ENCODE measurements around the gene LSAMP.

GRCh38 chr3:116077557-116077956 lies 367.7 kb downstream of the LSAMP start:
- TF ChIP-seq CTCF (IDR thresholded peaks at IDR 0.05) (no peak), POLR2A (IDR thresholded peaks at IDR 0.05) (no peak)

All from lower leg skin (tissue), 3 donors.